Activated CD4-positive, alpha-beta T cell treated with anti-CD3 and anti-CD28 coated beads, Interleukin-2, amount 50 U/mL, for 16 hours (primary cell): ENCODE results near the gene CXorf66.
"Not testable (repeated sequence)": the region's sequence is repeated elsewhere in the genome, so short reads cannot be mapped to it uniquely, and the experiment has no call there.

Source experiments
- DNase-seq: peaks from one replicate; pipeline ENCODE4 v3.0.0-alpha.2; 2020

The CXorf66 gene, protein sequence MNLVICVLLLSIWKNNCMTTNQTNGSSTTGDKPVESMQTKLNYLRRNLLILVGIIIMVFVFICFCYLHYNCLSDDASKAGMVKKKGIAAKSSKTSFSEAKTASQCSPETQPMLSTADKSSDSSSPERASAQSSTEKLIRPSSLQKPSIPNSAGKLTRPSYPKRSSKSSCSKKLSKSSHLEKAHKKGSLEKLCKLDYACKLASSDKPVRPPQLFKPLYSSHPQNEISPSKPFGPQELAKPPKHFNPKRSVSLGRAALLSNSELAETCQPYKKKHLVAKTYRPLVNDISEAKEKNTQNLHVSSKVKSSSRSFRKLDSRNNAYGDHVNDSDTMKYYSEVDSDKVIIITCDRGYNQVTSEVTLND

DNA sequence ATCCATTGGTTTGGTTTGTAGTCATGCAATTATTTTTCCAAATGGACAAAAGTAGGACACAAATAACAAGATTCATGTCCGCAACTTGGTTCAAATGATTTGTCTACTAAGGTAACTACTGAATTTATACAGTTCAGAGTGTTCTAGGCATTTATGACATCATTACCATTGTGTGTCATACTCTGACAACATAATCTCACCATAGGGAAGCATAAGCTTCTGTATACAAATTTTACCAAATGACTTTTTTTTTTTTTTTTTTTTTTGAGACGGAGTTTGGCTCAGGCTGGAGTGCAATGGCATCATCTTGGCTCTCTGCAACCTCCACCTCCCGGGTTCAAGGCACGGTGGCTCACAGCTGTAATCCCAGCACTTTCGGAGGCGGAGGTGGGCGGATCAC is at the start of gene CXorf66:
TSS of gene CXorf66 (minus strand) at position 101 of the 400 bp plus-strand sequence. CDS start at position 76, 25 bp downstream.
- DNase-seq: no peak

DNA sequence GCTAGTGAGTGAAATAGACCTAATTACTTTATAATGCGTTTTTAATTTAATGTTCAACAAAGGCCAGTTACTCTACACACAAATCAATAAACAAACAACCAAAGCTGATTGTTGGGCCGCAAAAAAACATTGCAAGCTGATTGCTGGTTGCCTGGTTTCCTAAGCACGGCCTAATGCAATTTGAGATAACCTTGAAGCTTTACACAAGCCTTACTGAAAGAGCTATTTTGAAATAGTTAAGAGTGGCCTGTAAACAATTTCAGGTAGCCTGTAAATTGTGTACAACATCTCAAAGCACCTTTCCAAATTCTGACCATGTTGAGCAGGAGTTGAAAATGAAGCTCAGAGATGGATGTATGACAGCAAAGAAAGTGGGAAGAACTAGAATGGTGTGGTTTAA is 17.5 kb upstream of the CXorf66 start:
- DNase-seq: no peak

DNA sequence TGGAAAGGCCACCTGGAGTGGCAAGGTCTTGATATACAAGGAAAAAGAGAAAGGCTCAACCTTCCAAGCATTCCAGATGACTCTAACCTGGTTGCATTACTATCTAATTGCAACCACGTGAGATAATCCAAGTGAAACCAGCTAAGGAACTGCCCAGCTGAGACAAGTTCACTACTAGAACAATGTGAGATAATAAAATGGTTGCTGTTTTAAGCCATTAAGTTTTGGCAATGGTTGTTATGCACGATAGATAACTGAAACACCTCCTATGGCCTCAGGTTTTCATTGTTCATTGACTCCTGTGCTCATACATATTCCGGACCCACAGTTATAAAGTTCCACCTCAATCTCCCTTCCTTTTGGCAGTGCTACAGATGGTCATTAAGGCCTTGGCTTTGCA is 9.2 kb upstream of the CXorf66 start:
- DNase-seq: no peak

DNA sequence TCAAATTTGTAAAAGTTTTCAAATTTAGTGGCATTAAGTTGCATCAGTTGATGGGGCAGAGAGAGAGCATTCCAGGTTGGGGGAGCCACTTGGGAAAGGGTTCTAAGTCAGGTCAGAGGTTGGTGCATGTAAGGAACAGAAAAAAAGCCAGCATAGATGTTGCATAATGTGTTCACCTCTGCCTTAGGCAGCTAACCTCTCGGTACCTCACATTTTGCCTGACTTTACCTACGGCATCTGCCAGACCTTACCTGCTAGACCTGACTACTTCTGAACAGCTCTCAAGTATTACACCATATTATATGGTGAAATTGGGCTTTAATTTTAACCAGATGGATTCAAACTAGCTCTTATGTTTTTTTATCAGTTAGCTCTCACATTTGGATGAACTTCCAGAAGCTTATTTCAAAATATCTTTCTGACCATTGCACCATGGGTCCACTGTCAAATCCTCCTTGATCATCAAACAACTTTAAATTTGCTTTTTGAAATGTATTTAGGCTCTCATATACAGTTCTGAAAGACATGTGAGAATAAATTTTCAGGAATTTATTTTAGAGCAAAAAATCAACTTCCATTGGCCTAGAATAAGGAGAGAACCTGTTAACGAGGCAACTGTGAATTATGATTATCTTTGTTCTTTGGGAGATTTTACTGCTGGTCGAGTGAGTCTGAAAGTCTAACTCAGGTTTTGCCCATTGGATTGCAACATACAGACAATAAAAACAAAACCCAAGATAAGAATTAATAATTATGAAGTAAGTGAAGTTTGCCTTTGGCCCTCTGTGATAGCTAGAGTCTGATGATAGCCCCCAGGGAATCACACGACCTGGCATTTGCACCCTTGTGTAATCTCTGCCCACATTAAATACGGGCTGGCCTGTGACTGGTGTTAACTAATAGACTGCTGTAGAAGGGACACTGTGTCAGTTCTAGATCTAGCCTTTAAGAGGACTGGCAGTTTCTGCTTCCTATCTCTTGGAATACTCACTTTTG is 7.6 kb upstream of the CXorf66 start:
- no peak for DNase-seq

DNA sequence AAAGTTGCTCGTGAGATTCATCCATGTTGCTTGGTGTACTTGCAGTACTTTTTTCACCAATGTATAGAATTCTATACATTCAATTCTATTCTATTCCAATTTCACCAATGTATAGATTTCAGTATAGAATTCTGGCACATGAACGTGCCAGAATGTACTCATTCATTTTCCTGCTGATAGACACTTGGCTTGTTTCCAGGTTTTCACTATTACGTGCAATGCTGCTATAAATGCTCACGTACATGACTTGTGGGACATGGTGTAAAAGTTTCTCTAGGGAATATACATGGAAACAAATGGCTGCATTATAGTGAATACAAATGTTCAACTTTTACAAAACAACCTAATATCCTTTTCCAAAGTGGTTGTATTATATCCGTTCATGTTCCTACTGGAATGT is 6.8 kb upstream of the CXorf66 start:
- DNase-seq: no peak

DNA sequence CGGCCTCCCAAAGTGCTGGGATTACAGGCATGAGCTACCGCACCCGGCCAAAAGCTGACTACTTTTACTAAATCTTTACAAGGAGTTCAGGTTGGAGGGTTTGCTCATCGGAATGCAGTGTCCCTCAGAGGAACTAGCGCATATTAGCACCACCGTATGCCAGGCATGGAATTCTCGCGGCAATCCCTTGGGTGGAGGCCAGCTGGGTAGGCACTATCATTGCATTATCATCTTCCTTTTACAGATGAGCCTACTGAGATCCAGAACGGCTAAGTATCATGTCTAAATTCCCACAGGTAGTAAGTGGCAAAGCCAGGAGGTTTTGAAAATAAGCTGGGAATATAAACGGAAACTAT is 6.1 kb upstream of the CXorf66 start:
- no peak for DNase-seq

DNA sequence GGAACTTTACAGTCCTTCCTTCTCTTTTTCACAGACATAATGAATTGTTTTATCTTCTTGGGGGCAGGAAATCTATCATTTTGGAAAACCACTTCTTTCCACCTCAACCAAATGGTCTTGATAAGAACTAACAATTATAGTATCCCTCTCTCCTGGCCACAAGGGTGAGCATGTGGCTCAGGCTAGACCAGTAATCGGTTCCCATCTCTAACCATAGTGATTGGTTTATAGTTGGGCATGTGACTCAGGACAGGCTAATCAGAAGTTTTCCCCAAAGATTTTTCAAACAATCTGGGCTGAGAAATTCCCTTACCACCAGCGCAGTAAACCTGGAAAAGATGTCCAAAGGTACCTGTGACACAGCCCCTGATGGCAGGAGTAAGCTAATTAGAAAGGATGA is 4.0 kb upstream of the CXorf66 start:
- DNase-seq: no peak

DNA sequence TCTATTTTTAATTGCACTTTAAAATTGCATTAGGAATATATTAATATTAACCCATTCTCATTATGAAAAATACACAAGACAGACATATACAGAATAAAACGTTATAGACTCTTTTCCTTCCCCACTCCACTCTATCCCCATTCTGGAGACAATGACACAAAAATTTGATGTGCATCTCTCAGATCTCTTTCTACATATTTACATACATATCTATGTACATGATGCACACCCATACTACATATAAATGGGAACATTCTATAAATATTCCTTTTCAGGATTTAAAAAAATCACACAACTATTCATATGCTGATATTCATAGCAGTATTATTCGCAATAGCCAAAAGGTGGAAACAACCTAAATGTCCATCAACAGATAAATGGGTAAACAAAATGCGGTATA is 2.4 kb upstream of the CXorf66 start:
- no peak for DNase-seq

DNA sequence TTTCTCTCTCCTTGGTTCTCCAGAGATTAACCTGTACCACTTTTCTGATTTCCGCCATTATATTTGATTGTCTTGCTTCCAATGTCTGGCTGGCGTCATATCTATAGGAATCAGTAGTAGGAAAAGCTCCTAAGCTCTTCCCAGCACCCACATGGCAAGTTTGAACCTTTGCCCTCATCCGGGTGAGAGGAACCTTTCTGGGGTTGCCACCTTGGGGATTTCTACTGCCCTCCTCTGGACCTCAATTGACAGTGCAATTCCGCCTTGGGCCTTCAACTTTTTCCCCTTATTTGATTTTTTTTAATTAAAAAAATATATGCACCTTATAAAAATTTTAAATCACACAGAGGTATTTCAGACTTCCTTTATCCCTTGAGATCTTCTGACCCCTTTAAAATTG is 2.0 kb upstream of the CXorf66 start:
- peak; percentile 1 for DNase-seq

DNA sequence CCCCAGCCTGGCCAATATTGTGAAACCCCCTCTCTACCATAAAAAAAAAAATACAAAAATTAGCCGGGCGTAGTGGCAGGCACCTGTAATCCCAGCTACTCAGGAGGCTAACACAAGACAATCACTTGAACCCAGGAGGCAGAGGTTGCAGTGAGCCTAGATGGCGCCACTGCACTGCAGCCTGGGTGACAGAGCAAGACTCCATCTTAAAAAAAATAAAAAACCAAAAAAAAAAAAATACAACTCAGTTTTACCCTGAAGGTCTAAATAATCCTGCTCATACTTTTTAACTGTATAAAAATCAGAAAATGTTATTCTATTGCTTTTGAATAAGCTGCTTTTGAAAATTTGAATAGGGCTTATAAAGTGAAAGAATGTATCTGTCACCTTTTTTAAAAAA is 838 bp upstream of the CXorf66 start:
- not testable (repeated sequence) for DNase-seq

DNA sequence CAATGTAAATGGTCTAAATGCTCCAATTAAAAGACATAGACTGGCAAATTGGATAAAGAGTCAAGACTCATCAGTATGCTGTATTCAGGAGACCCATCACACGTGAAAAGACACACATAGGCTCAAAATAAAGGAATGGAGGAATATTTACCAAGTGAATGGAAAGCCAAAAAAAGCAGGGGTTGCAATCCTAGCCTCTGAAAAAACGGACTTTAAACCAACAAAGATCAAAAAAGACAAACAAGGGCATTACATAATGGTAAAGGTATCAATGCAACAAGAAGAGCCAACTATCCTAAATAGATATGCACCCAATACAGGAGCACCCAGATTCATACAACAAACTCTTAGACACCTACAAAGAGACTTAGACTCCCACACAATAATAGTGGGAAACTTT is 4.2 kb downstream of the CXorf66 start:
- not testable (repeated sequence) for DNase-seq

DNA sequence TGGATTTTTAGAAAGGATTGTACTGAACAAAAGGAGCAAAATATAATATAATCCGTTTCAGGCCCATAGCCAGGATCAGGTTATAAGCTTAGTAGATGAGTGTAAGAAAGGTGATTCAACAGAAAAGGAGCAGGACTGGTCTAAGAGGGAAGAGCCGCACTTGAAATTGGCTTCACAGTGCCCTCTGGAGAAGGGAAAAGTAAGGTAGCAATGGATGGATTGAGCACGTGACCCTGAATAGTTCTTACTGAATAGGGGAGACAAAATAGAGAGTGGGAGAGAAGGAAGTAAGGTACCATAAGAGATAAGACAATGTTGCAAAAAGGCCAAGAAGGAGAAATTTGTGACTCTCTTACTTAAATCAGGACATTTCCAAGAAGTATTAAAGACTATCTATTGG is 15.6 kb downstream of the CXorf66 start:
- no peak for DNase-seq

DNA sequence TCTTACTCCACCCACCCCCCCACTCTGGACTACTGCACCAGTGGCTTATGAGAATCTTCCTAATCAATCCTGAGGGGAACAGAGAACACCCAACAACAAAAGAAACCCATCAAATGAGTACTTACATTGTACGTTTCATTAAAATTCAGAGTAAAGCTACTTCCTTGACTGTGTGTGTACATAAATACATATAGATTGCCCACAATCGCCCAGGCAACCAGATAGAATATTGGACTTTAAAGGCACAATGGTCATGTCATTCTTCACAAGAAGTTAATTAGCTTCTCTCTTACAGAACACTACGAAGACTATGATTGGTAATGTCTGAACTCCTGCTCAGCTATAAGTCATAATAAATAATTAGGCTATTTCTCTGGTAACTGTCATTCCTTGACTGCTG is 20.2 kb downstream of the CXorf66 start:
- no peak for DNase-seq

DNA sequence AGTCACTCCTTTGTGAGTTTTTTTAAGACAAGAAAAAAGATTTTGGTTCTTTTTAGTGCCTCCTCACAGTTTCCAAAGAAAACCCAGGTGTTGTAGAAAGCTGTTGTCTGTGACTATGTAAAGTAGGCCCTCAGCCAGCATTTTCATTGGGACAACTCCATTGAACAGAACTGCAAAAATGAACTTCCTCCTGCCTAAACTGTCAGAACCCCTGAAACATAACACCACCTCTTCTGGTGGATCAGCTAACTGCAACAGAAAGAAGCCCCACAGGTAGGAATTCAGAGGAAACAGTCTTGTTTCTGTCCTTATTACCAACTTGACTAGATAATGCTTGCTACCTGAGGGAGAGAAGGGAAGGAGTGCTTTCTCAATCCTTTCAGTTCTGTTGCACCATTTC is 29.1 kb downstream of the CXorf66 start:
- DNase-seq: no peak

DNA sequence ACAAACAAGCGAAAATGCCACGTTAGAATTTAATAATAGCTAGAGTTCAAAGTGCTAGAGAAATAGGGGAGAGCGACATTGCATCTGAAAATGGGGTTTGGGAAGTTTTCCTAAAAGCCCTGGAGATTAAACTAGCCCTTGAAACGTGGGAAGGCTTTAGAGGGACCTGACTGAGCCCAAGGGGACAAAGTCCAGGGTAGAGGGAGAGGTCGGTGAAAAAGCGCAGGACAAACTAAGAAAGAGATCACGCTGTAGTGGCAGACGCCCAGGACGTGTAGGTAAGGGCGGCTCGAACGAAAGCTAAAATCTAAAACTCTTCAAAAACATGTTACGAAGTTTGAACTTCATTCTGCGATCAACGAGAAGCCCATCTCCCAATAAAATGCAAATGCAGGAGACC is 31.4 kb downstream of the CXorf66 start:
- DNase-seq: no peak

DNA sequence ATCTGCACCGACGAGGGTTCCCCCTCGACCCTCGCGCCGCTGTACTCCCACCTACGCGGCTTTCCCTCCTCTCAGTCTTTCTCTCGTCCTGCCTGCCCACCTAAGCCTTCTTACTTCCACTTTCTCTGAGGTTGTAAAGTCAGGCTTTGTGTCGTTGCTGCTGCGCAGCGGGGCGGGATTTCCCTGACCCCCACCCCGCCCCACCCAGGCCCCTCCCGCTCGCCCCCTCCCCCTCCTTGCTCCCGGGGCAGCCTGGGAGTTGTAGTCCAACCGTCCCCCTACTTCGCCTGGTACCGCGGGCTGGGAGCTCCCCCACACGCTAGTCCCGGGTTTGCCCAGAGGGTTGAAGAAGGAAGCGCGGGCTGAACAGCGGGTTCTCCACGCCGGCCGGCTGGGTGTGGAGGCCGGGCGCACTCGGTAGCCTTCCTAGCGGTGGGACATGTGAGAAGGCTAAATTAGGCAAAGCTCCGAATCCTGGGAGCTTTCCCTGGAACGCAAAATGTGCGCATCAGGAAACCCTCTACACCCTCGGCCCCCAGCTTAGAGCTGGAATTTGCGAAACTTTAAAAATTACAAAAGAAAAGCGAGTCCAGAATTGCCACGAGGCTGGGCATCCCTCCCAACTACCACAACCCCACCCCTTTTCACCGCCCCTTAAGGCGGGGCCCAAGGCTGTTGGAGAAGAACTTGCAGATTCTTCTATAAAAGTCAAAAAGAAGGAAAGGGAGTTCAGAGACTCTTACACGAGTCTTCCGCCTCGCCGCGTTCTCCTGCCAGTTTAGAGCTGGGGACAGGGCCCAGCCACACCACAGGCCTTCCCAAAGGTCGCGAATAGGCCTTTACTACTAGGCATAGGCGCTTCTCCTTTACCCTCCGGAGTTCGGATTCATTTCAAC is 32.2 kb downstream of the CXorf66 start, which contains the start of gene ATP11C:
TSS of gene ATP11C (minus strand) at position 153 of the 896 bp plus-strand sequence. CDS start 1,011 bp downstream, outside the sequence.
- DNase-seq: peak; percentile 84

DNA sequence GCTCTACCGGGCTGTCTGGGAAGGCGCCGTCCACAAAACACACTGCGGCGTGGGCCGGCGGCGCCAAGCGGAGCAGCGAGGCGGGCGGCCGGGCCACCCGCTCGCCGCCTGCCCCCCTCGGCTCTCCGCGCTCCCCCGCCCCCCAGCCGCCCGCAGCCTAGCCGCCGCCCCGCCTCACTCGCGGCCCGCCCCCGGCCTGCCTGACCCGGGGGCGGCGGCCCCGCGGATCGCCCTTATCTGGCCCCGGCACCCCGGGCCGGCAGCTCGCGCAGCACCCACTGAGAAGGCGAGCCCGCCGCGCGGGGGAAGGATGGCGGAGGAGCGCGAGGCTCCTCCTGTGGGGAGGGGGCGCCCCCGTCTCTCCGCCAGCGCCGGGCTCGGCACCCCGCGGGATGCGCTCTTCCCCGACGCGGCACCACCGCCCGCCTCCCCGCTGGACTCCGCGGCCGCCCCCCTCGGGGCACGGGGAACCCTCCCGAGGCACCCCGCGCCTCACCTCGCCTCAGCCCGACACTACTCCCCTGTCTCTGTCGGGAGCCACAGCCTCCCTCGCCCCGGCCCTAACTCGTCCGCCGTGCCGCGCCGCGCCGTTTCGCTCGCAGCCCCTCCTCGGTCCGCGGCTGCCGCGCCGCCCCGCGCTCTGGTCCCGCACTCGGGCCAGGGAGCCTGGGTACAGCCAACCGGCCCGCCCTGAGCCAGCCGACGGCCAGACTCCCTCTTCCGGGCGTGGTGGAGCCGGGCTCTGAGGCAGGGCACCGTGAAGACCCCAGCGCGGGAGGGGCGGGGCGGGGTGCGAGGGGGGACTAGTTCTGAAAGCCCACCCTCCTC is 33.0 kb downstream of the CXorf66 start:
- DNase-seq: peak; percentile 2

DNA sequence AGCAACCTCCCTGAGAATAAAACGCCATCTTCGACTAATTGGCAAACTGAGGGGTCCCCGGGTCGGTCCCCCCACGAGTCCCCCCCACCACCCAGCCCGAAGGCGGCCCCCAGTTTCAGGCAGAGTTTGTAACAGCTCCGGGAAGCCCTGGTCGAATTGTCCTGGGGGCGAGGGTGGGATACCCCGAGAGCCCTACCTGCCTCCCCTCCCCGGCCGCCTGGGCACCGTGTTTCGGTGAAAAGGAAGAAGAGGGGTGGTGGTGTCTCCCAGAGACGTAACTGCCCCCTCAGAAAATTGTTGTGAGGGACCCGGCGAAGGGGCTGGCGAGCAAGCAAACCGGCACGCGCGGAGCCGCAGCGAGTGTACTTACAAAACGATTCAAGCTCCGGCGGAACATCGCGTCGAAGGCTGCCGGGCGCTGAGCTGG is 33.7 kb downstream of the CXorf66 start:
- DNase-seq: no peak

DNA sequence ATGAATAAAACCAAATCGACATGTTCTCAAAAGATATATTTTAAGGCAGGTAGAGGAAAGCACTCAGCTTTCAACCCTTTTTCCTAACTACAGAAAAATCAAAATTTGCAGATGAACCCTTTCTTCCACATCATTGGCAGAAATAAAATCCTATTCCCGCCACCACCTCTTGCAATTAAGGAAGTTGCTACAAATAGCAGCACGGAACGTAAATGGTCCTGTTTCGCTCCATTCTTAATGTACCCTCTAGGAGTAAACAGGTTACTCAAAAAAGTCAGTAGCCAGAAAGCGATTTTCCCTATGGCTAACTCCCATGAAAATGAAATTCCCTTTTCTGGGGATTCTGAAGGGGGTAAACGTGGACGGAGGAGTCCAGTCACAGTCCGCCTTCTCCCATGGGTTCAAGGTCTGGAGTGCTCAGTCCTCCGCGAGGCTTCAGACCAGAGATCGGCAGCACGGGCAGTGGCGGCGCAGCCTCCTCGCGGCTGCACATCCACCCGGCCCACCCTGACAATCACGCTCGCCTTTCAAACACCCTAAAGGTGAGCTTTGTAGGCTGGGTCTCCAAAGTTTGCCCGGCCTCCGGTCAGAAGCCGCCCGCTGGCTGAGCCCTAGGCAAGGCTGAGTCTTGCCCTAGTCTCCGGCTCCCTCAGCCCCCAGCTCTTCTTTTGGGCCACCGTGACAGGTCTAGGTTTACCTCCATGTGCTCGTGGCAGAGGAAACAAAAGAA is 34.2 kb downstream of the CXorf66 start:
- DNase-seq: peak; percentile 10

DNA sequence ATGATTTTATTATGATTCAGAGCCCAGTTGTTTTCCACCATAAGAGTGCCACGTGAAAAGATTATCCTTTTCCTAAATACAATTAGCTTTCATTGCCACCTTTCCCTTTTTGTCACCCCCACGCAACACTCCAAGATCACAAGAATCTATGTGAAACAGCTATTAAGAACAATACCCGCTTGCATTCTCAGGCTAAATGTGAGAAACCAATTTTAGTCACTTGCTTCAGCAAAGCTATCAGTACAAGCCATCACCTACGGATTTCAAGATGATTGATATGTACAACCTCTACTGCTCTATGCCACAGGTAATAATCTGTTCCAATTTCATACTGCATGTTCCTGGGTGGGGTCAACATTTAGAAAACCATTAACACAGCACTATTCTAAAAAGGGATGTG is 34.9 kb downstream of the CXorf66 start:
- peak; percentile 63 for DNase-seq

DNA sequence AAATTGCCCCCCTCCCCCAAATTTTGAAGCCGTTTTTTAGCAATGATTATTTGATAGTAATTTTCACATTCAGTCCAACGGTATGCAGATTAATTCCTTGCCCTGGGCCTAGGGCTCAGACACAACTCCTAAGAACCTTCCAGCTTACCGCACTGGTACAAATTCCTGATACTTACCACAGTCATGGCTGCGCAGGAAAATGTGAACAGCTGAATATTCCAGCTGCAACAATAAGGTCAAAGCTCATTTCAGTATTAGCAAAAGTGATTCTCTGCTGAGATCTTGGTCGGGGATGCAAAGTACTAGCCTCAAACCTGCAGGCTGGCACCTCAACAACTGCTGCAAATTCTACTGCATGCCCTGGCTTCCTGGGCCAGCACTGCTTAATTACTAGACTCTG is 35.4 kb downstream of the CXorf66 start:
- no peak for DNase-seq
